ENCODE measurements around the gene L3MBTL1.

DNA sequence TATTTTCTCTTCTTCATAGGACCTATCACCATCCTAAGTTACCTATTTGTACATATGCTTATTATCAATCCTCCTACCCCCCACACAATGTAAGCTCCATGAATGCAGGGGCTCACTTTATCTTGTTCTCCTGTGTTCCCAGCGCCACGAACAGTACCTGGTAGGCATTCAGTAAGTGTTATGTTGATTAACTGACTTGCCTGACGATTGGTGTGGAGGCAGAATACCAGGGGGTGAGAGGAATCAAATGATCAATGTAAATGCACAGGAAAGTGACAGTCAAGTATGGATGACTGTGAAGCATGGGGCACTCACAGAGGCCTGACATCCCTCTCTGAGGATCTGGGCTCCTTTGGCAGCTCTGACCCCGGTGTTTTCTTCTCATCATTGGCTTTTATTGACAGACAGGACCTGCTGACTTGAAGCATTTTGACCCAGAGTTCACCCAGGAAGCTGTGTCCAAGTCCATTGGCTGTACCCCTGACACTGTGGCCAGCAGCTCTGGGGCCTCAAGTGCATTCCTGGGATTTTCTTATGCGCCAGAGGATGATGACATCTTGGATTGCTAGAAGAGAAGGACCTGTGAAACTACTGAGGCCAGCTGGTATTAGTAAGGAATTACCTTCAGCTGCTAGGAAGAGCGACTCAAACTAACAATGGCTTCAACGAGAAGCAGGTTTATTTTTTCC lies 77.1 kb downstream of the L3MBTL1 start:
- TF ChIP-seq, protein P1, sequence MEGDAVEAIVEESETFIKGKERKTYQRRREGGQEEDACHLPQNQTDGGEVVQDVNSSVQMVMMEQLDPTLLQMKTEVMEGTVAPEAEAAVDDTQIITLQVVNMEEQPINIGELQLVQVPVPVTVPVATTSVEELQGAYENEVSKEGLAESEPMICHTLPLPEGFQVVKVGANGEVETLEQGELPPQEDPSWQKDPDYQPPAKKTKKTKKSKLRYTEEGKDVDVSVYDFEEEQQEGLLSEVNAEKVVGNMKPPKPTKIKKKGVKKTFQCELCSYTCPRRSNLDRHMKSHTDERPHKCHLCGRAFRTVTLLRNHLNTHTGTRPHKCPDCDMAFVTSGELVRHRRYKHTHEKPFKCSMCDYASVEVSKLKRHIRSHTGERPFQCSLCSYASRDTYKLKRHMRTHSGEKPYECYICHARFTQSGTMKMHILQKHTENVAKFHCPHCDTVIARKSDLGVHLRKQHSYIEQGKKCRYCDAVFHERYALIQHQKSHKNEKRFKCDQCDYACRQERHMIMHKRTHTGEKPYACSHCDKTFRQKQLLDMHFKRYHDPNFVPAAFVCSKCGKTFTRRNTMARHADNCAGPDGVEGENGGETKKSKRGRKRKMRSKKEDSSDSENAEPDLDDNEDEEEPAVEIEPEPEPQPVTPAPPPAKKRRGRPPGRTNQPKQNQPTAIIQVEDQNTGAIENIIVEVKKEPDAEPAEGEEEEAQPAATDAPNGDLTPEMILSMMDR (conservative IDR thresholded peaks at IDR 0.05 in 1 of 2, IDR thresholded peaks at IDR 0.05 in 1 of 2; ENCODE audit: extremely low read depth in 1 of 2, insufficient read depth in 1 of 2, low read depth in 1 of 2, low read length in 2 of 2): no peak
- TF ChIP-seq EZH2 (IDR thresholded peaks at IDR 0.05; ENCODE audit: borderline replicate concordance, low read length): no peak

Measured in mammary epithelial cell (primary cell).